ENCODE results near the gene AARS2. TPM values are rescaled to one million over a fixed set of nuclear protein-coding genes. Genes with fewer than 3 reads are reported as not detected.
A peak's percentile ranks its signal among the peaks of the same experiment; 100 is the strongest.

The AARS2 gene
- total and polyA plus RNA-seq, 9 of the 15 experiments (the other 6 are each of a cell fraction or from before 2014, with no cell fraction given): 0.97 to 34.0 (median 18.3) TPM

GRCh38 chr6:44312901-44313788 is at the start of gene AARS2 (continued):
- TF ChIP-seq CBFB (CRISPR knock-in tag; IDR thresholded peaks at IDR 0.05) (0 out of 2 replicates have a peak, but pooled peaks have one; percentile 7), HDGF (IDR thresholded peaks at IDR 0.05) (0 out of 2 replicates have a peak, but pooled peaks have one; percentile 73), LCOR (CRISPR knock-in tag; IDR thresholded peaks at IDR 0.05) (peak; percentile 97), STAT5B (CRISPR knock-in tag; IDR thresholded peaks at IDR 0.05) (no peak), PTRF (tag; IDR thresholded peaks at IDR 0.05) (no peak), RBM39 (optimal IDR thresholded peaks at IDR 0.05; ENCODE audit: low read depth, low read length) (peak; percentile 50), TFE3 (CRISPR knock-in tag; IDR thresholded peaks at IDR 0.05) (no peak), ZNF212 (CRISPR knock-in tag; IDR thresholded peaks at IDR 0.05) (no peak), CBX5 (IDR thresholded peaks at IDR 0.05; ENCODE audit: borderline replicate concordance, low read depth) (no peak), SETDB1 (IDR thresholded peaks at IDR 0.05; ENCODE audit: low read length) (no peak), NEUROD1 (IDR thresholded peaks at IDR 0.05; ENCODE audit: borderline replicate concordance, low read depth, low read length, partially characterized antibody) (peak; percentile 85), ZBTB33 (CRISPR knock-in tag; IDR thresholded peaks at IDR 0.05) (peak; percentile 88), NR0B1 (IDR thresholded peaks at IDR 0.05; ENCODE audit: partially characterized antibody) (no peak), MCM5 (IDR thresholded peaks at IDR 0.05; ENCODE audit: low read depth) (no peak), MEF2D (tag; conservative IDR thresholded peaks at IDR 0.05; ENCODE audit: low read depth) (0 out of 2 replicates have a peak, but pooled peaks have one; percentile 33), ZFX (CRISPR knock-in tag; IDR thresholded peaks at IDR 0.05) (peak; percentile 87), JUNB (CRISPR knock-in tag; conservative IDR thresholded peaks at IDR 0.05) (0 out of 2 replicates have a peak, but pooled peaks have one; percentile 15), ZEB2 (IDR thresholded peaks at IDR 0.05) (no peak), ETS1 (conservative IDR thresholded peaks at IDR 0.05; ENCODE audit: control insufficient read depth, low read depth, low read length) (peak; percentile 90), CBFA2T2 (conservative IDR thresholded peaks at IDR 0.05) (no peak), C11orf30 (IDR thresholded peaks at IDR 0.05; ENCODE audit: low read depth) (peak; percentile 96), ESRRA (IDR thresholded peaks at IDR 0.05; ENCODE audit: borderline replicate concordance, low read depth) (peak; percentile 88), ZNF444 (CRISPR knock-in tag; IDR thresholded peaks at IDR 0.05) (no peak), EP300 (IDR thresholded peaks at IDR 0.05; ENCODE audit: low read length) (peak; percentile 48; the same call in 1 of the 2 replicates)
